CD8-positive, alpha-beta memory T cell (primary cell): ENCODE measurements around the gene TDRD10. TPM values are rescaled to one million over a fixed set of nuclear protein-coding genes. Genes with fewer than 3 reads are reported as not detected.
"Not testable (repeated sequence)": the region's sequence is repeated elsewhere in the genome, so short reads cannot be mapped to it uniquely, and the experiment has no call there.

Experiments
- CTCF ChIA-PET: fragments of 350-600 bp; sonication (Branson Sonifier 250); formaldehyde crosslinking; loops from one replicate; lab custom pipeline; 2021; ENCODE audit warnings: antibody characterized with exemption; lab: Charles Lee
- POLR2A ChIA-PET: fragments of 350-600 bp; sonication (Branson Sonifier 250); formaldehyde crosslinking; loops from one replicate; lab custom pipeline; 2021; ENCODE audit warnings: antibody characterized with exemption; lab: Charles Lee
- DNase-seq, 5 donors: peaks; one replicate each; pipeline versions ENCODE4 v3.0.0 to v3.0.0-alpha.2; 2020 to 2022; ENCODE audit warnings: mixed read lengths in 1 of 5
- H3K27ac ChIP-seq: one replicate; pipeline ENCODE4 v1.7.0; 2013; ENCODE audit warnings: low read depth, mild to moderate bottlenecking, low read length, moderate library complexity
- H3K27me3 ChIP-seq: 2 replicates; pipeline ENCODE4 v1.7.0; 2013; ENCODE audit warnings: low read length, mild to moderate bottlenecking; ENCODE audit not compliant: insufficient read depth, poor library complexity, severe bottlenecking
- H3K36me3 ChIP-seq: 2 replicates; pipeline ENCODE4 v1.7.0; 2013; ENCODE audit warnings: mild to moderate bottlenecking, low read length, moderate library complexity; ENCODE audit not compliant: insufficient read depth
- H3K4me1 ChIP-seq: 2 replicates; pipeline ENCODE4 v1.7.0; 2013; ENCODE audit warnings: mild to moderate bottlenecking, low read length, moderate library complexity; ENCODE audit not compliant: insufficient read depth
- H3K4me3 ChIP-seq: 2 replicates; pipeline ENCODE4 v1.7.0; 2013; ENCODE audit warnings: mild to moderate bottlenecking, low read length
- H3K9me3 ChIP-seq: 2 replicates; pipeline ENCODE4 v1.7.0; 2013; ENCODE audit warnings: mild to moderate bottlenecking, low read length
- H3K27ac Mint-ChIP-seq, 8 donors: one replicate each; pipeline ENCODE4 v1.8.0; 2020 to 2021; ENCODE audit warnings: mixed read lengths in 8 of 8, mild to moderate bottlenecking in 6 of 8, inconsistent platforms in 3 of 8, moderate library complexity in 3 of 8
- H3K27me3 Mint-ChIP-seq, 2 donors: one replicate each; pipeline ENCODE4 v1.8.0; 2020 to 2021; ENCODE audit warnings: mixed read lengths in 2 of 2, mild to moderate bottlenecking in 1 of 2, moderate library complexity in 1 of 2
- H3K36me3 Mint-ChIP-seq, 3 donors: one replicate each; pipeline ENCODE4 v1.8.0; 2020 to 2021; ENCODE audit warnings: mixed read lengths in 3 of 3, inconsistent platforms in 1 of 3, mild to moderate bottlenecking in 1 of 3
- H3K4me1 Mint-ChIP-seq, 3 donors: one replicate each; pipeline ENCODE4 v1.8.0; 2020 to 2021; ENCODE audit warnings: mixed read lengths in 3 of 3, inconsistent platforms in 1 of 3, mild to moderate bottlenecking in 1 of 3
- H3K4me3 Mint-ChIP-seq, 7 donors: one replicate each; pipeline ENCODE4 v1.8.0; 2020 to 2021; ENCODE audit warnings: mixed read lengths in 7 of 7, mild to moderate bottlenecking in 6 of 7, moderate library complexity in 4 of 7, inconsistent platforms in 2 of 7
- H3K9me3 Mint-ChIP-seq, 5 donors: one replicate each; pipeline ENCODE4 v1.8.0; 2020 to 2022; ENCODE audit warnings: mixed read lengths in 5 of 5, mild to moderate bottlenecking in 3 of 5, moderate library complexity in 2 of 5, inconsistent platforms in 1 of 5
- polyA plus RNA-seq: library from polyadenylated mRNA; unstranded; fragments of 300-500 nt; fragmentation: Illumina TruSeq; gene quantifications from one replicate; pipeline ENCODE4 v1.2.3, GENCODE V29; 2021
- total RNA-seq, 2 experiments: library from RNA; stranded (reverse); gene quantifications; one replicate each; pipeline ENCODE4 v1.2.3, GENCODE V29; 2021

TDRD10 gene
- total and polyA plus RNA-seq, 3 experiments from 2014 or later = not detected

DNA sequence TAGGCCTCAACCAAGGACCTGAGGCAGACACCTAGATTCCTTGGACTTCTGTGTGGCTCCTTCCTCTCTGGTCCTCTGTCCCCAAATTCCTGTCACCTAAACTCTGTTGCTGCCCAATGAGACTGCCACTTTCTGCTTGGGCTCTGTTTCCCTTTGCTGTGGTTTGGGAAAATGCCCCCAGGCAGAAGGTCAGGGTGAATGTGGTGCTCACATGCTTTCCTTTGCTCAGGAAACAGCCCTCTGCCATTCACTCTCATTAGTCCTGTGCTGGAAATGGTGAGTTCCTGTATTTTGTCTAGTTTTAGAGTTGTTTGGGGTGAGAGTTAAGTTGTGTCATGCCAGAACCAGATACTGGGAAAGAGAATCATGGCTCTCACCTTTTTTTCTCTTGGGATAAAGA is 22.9 kb downstream of the TDRD10 start:
- H3K4me3 Mint-ChIP-seq = no peak overlapping the region
- DNase-seq = no peak
- no peak overlapping the region for H3K27ac ChIP-seq
- no peaks in the 10 kb centered on the region for H3K4me1 ChIP-seq
- H3K27me3 ChIP-seq = peaks cover 7% of the 10 kb centered on the region
- peaks cover 0 to 2% (median 0%) of the 10 kb centered on the region in 5 donors for H3K9me3 Mint-ChIP-seq
- CTCF ChIA-PET = interaction anchor here (0.6 kb wide), 1 partner anchor 30 kb away, joined by 3 read pairs; no protein-coding TSS in a partner anchor
- H3K27ac Mint-ChIP-seq = no peak overlapping the region
- no peak overlapping the region for H3K4me3 ChIP-seq
- peaks cover 4 to 25% of the 10 kb centered on the region in 2 donors for H3K27me3 Mint-ChIP-seq
- H3K4me1 Mint-ChIP-seq = no peaks in the 10 kb centered on the region
- H3K36me3 Mint-ChIP-seq = no peaks in the 10 kb centered on the region
- no peaks in the 10 kb centered on the region for H3K36me3 ChIP-seq
- no peaks in the 10 kb centered on the region for H3K9me3 ChIP-seq
- POLR2A ChIA-PET = interaction anchor here (0.6 kb wide), 1 partner anchor 66 kb away, joined by 3 read pairs; no protein-coding TSS in a partner anchor

- Mint-ChIP-seq H3K4me3 (no peak overlapping the region), H3K27me3 (peaks cover 6 to 27% of the 10 kb centered on the region in 2 donors), H3K36me3 (no peaks in the 10 kb centered on the region), H3K4me1 (no peaks in the 10 kb centered on the region), H3K27ac (no peak overlapping the region), H3K9me3 (peaks cover 0 to 2% (median 0%) of the 10 kb centered on the region in 5 donors)
- Histone ChIP-seq H3K9me3 (no peaks in the 10 kb centered on the region), H3K27ac (no peak overlapping the region), H3K4me3 (no peak overlapping the region), H3K36me3 (no peaks in the 10 kb centered on the region), H3K27me3 (peaks cover 7% of the 10 kb centered on the region), H3K4me1 (no peaks in the 10 kb centered on the region)
- no peak for DNase-seq
- CTCF ChIA-PET = no interaction called here
- POLR2A ChIA-PET = no interaction called here
Measured at GRCh38 chr1:154527192-154527591, 25.2 kb downstream of the TDRD10 start.

- H3K36me3 ChIP-seq = no peaks in the 10 kb centered on the region
- Mint-ChIP-seq H3K36me3 (no peaks in the 10 kb centered on the region), H3K27ac (no peak overlapping the region), H3K4me1 (no peaks in the 10 kb centered on the region), H3K4me3 (no peak overlapping the region), H3K9me3 (no peaks in the 10 kb centered on the region), H3K27me3 (peaks cover 5 to 22% of the 10 kb centered on the region in 2 donors)
- no peak overlapping the region for H3K27ac ChIP-seq
- no peak overlapping the region for H3K4me3 ChIP-seq
- POLR2A ChIA-PET = interaction anchor here (0.6 kb wide), 1 partner anchor 76 kb away, joined by 3 read pairs; no protein-coding TSS in a partner anchor
- H3K4me1 ChIP-seq = no peaks in the 10 kb centered on the region
- H3K27me3 ChIP-seq = peaks cover 6% of the 10 kb centered on the region
- no peak for DNase-seq
- no peaks in the 10 kb centered on the region for H3K9me3 ChIP-seq
- CTCF ChIA-PET = no interaction called here
Measured at GRCh38 chr1:154529308-154529707, 27.3 kb downstream of the TDRD10 start.

- H3K27ac ChIP-seq, H3K27ac Mint-ChIP-seq, H3K9me3 ChIP-seq, H3K36me3 ChIP-seq, H3K4me1 Mint-ChIP-seq, H3K4me3 Mint-ChIP-seq, H3K4me1 ChIP-seq, H3K36me3 Mint-ChIP-seq, POLR2A ChIA-PET, H3K4me3 ChIP-seq, H3K9me3 Mint-ChIP-seq, H3K27me3 ChIP-seq, DNase-seq: not testable (repeated sequence)
- CTCF ChIA-PET = interaction anchor here (0.7 kb wide), 1 partner anchor 41 kb away, joined by 3 read pairs; no protein-coding TSS in a partner anchor
- H3K27me3 Mint-ChIP-seq = peaks cover 9 to 27% of the 10 kb centered on the region in 2 donors
Measured at GRCh38 chr1:154531950-154532349, 29.9 kb downstream of the TDRD10 start.

DNA sequence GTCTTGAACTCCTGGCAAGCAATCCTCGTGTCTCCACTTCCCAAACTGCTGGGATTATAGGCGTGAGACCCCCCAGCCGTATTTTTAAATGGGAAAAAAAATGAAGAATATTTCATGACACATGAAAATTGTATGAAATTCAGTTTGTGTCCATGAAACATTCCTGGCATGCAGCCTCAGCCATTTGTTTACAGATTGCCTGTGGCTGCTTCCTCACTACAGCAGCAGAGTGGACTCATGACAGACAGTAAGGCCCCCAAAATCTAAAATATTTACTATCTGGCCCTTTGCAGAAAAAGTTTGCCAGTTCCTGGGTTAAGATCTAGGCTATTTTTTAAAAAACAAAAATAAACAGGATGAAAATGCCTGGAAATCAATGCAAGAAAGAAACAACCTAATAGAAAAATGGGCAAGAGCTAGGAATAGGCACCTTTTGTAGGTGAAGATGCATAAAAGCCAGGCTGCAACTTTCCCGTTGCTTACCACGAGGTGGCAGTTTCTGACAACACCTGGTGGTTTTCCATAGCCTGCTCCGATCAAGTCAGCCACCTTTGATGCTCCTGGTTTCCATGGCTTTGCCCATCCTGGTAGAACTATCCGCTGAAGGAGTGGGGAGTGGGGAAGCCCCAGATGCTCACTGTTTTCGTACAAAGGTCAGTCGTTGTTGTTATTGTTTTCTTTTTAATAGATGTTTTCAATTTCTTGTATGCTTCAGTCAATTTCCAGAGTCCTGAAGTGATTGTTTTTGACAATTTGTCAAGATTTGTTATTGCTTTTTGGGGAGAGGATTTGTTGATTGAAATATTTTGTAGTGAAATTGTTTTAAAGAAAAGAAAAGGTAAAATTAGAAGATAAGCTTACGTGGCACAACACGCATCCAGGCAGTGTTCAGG is 32.2 kb downstream of the TDRD10 start:
- ChIA-PET POLR2A (no interaction called here), CTCF (no interaction called here)
- Mint-ChIP-seq H3K27me3 (peaks cover 12 to 34% of the 10 kb centered on the region in 2 donors), H3K27ac (no peak overlapping the region), H3K9me3 (no peaks in the 10 kb centered on the region), H3K4me3 (no peak overlapping the region), H3K36me3 (peaks cover 0 to 5% (median 0%) of the 10 kb centered on the region in 3 donors), H3K4me1 (no peaks in the 10 kb centered on the region)
- Histone ChIP-seq H3K4me1 (no peaks in the 10 kb centered on the region), H3K27ac (no peak overlapping the region), H3K36me3 (no peaks in the 10 kb centered on the region), H3K27me3 (no peaks in the 10 kb centered on the region), H3K9me3 (no peaks in the 10 kb centered on the region), H3K4me3 (no peak overlapping the region)
- DNase-seq = no peak

GRCh38 chr1:154536570-154536969 is 34.6 kb downstream of the TDRD10 start:
- no peak for DNase-seq
- Mint-ChIP-seq H3K36me3 (peaks cover 0 to 5% (median 0%) of the 10 kb centered on the region in 3 donors), H3K27ac (no peak overlapping the region), H3K4me3 (no peak overlapping the region), H3K9me3 (no peaks in the 10 kb centered on the region), H3K27me3 (peaks cover 12 to 38% of the 10 kb centered on the region in 2 donors), H3K4me1 (no peaks in the 10 kb centered on the region)
- Histone ChIP-seq H3K4me3 (no peak overlapping the region), H3K36me3 (no peaks in the 10 kb centered on the region), H3K27me3 (no peaks in the 10 kb centered on the region), H3K4me1 (no peaks in the 10 kb centered on the region), H3K9me3 (no peaks in the 10 kb centered on the region), H3K27ac (no peak overlapping the region)
- CTCF ChIA-PET = no interaction called here
- POLR2A ChIA-PET = no interaction called here

GRCh38 chr1:154539486-154540483 is 37.8 kb downstream of the TDRD10 start:
- H3K27me3 Mint-ChIP-seq = peaks cover 6 to 30% of the 10 kb centered on the region in 2 donors
- ChIA-PET CTCF (no interaction called here), POLR2A (no interaction called here)
- H3K36me3 Mint-ChIP-seq = peaks cover 0 to under 1% (median 0%) of the 10 kb centered on the region in 3 donors
- no peaks in the 10 kb centered on the region for H3K9me3 Mint-ChIP-seq
- no peaks in the 10 kb centered on the region for H3K4me1 Mint-ChIP-seq
- no peak overlapping the region for H3K4me3 Mint-ChIP-seq
- no peak overlapping the region for H3K27ac ChIP-seq
- no peak overlapping the region for H3K4me3 ChIP-seq
- H3K36me3 ChIP-seq = no peaks in the 10 kb centered on the region
- DNase-seq = no peak
- H3K27me3 ChIP-seq = no peaks in the 10 kb centered on the region
- H3K27ac Mint-ChIP-seq = peak overlapping the region in 1 of 8 donors; percentile 52
- no peaks in the 10 kb centered on the region for H3K4me1 ChIP-seq
- no peaks in the 10 kb centered on the region for H3K9me3 ChIP-seq
